ENCODE results near the gene XG. TPM values are rescaled to one million over a fixed set of nuclear protein-coding genes. Genes with fewer than 3 reads are reported as not detected.
"Not testable (repeated sequence)": the region's sequence is repeated elsewhere in the genome, so short reads cannot be mapped to it uniquely, and the experiment has no call there.

Gene XG
- total RNA-seq, 4 donors from 2014 or later = 0.76 TPM; not detected in 3

DNA sequence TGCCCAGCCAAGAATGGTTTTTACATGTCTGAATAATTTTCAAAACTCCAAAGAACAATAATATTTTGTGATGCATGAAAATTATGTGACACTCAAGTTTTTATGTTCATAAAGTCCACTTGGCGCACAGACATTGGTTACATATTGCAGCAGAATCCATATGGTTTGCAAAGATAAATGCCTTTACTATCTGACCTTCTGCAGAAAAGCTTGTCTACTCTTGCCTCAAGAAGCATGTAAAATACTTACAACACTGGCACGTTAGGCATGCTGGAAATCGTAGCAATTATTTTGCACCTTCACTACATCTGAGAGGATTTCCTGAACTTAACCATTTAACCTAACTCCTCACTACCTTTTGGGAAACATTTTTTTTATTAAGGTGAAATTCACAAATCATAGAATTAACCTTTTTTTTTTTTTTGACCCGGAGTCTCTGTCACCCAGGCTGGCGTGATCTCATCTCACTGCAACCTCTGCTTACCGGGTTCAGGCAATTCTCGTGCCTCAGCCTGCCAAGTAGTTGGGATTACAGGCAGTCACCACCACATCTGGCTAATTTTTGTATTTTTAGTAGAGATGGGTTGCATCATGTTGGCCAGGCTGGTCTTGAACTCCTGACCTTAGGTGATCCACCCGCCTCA lies 3.5 kb upstream of the XG start:
- Histone ChIP-seq H3K27ac (no peak overlapping the region), H3K4me1 (no peaks in the 10 kb centered on the region), H3K36me3 (no peaks in the 10 kb centered on the region), H3K27me3 (no peaks in the 10 kb centered on the region), H3K9me3 (no peaks in the 10 kb centered on the region), H3K4me3 (no peak overlapping the region)
- DNase-seq = no peak
- TF ChIP-seq, protein P1, sequence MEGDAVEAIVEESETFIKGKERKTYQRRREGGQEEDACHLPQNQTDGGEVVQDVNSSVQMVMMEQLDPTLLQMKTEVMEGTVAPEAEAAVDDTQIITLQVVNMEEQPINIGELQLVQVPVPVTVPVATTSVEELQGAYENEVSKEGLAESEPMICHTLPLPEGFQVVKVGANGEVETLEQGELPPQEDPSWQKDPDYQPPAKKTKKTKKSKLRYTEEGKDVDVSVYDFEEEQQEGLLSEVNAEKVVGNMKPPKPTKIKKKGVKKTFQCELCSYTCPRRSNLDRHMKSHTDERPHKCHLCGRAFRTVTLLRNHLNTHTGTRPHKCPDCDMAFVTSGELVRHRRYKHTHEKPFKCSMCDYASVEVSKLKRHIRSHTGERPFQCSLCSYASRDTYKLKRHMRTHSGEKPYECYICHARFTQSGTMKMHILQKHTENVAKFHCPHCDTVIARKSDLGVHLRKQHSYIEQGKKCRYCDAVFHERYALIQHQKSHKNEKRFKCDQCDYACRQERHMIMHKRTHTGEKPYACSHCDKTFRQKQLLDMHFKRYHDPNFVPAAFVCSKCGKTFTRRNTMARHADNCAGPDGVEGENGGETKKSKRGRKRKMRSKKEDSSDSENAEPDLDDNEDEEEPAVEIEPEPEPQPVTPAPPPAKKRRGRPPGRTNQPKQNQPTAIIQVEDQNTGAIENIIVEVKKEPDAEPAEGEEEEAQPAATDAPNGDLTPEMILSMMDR (IDR thresholded peaks at IDR 0.05) = no peak
- intact Hi-C loops (cut with DNase I; ENCODE audit: low total_unique reads) = no loop called here

DNA sequence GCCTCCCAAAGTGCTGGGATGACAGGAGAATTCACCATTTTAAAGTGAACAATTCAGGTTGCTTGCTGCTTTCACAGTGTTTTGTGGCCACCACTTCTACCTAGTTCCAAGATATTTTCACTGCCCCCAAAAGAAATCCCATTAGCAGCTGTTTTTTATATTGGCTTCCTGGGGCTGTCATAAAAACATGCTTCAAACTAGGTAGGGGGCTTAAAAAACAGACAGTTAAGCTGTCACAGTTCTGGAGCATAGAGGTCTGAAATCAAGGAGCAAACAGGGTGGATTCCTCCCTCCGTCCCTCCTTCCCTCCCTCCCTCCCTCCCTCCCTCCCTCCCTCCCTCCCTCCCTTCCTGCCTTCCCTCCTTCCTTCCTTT lies 3.0 kb upstream of the XG start:
- Histone ChIP-seq H3K4me3 (no peak overlapping the region), H3K9me3 (no peaks in the 10 kb centered on the region), H3K36me3 (no peaks in the 10 kb centered on the region), H3K4me1 (no peaks in the 10 kb centered on the region), H3K27me3 (no peaks in the 10 kb centered on the region), H3K27ac (no peak overlapping the region)
- TF ChIP-seq POLR2A (IDR thresholded peaks at IDR 0.05) = no peak
- TF ChIP-seq, protein P1 (IDR thresholded peaks at IDR 0.05) = no peak
- intact Hi-C loops (cut with DNase I; ENCODE audit: low total_unique reads) = no loop called here
- no peak for DNase-seq

DNA sequence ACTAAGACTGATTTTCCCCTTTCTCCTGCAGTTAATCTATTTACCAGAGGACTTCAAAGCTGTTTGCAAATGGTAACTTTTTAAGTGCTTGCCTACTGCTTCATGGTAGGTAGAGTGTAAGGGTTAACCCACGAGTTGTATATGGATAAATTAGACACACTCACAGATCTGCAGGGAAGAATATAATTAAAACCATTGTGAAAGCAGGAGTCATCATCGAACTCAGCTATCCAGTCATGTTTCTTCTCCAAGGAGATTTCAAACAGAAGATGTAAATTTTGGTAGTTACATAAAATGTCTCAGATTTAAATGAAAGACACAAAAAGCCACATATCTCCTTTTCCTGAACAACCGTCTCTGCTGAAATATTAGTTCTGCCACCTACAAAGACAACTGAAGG lies 549 bp upstream of the XG start:
- H3K27me3 ChIP-seq = no peaks in the 10 kb centered on the region
- intact Hi-C loops (cut with DNase I; ENCODE audit: low total_unique reads) = no loop called here
- H3K4me3 ChIP-seq = no peak overlapping the region
- no peak overlapping the region for H3K27ac ChIP-seq
- H3K36me3 ChIP-seq = no peaks in the 10 kb centered on the region
- no peaks in the 10 kb centered on the region for H3K4me1 ChIP-seq
- H3K9me3 ChIP-seq = no peaks in the 10 kb centered on the region
- DNase-seq = no peak
- TF ChIP-seq, protein P1 (IDR thresholded peaks at IDR 0.05) = no peak
- TF ChIP-seq POLR2A (IDR thresholded peaks at IDR 0.05) = no peak

DNA sequence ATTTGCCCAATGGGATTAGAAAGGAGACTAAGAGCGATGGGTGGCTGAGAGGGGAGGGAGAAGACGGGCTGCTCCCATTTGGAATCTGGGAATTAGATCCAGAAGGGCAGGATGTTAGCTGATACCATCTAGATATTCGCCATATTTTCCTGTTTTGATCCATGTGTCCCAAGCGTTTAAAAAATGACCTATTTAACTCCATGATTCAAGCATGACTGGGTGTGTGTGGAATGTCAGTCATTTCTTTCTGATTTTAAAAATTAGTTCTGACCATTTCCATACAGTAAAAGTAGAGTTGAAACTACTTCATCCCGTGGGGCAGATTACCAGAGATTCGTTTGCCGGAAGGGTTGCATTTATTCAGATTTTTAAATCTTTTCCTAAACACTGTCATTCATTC lies 601 bp downstream of the XG start:
- H3K36me3 ChIP-seq; intact Hi-C loops (cut with DNase I; ENCODE audit: low total_unique reads); H3K9me3 ChIP-seq; H3K4me3 ChIP-seq; H3K27me3 ChIP-seq; H3K4me1 ChIP-seq; DNase-seq; H3K27ac ChIP-seq: not testable (repeated sequence)

DNA sequence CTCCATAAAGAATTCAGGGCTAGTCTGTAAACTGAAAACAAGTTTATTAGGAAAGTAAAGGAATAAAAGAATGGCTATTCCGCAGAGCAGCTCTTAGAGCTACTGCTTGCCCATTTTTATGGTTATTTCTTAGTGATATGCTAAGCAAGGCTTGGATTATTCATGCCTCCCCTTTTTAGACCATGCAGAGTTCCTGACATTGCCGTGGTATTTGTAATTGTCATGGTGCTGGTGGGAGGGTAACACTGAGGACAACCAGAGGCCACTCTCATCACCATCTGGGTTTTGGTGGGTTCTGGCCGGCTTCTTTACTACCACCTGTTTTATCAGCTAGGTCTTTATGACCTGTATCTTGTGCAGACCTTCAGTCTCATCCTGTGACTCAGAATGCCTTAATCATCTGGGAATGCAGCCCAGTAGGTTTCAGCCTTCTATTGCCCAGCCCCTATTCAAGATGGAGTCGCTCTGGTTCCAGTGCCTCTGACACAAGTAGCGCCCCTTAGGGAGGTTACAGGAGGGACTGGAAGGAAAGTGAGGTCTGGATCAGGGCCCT lies 3.4 kb downstream of the XG start:
- H3K4me3 ChIP-seq; H3K4me1 ChIP-seq; DNase-seq; intact Hi-C loops (cut with DNase I; ENCODE audit: low total_unique reads); H3K27ac ChIP-seq; H3K27me3 ChIP-seq; H3K36me3 ChIP-seq; H3K9me3 ChIP-seq: not testable (repeated sequence)

DNA sequence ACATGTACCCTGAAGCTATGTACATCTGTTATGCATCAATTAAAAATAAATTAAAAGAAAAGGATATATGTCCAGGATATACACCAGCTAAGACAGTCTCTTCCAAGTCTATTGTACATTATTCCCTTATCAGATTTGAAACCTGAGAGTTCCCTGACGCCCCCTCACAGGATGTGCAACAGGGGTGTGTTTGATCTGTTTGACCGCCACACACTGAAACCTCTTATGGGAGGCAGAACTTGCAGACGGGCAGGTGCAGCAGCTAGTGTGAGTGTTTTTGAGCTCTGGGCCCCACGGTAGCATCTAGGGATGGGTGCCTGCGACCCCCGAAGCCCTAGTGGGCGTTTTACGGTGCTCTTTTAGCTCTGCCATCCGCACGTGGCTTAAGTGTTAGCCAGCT lies 4.7 kb downstream of the XG start:
- no peaks in the 10 kb centered on the region for H3K9me3 ChIP-seq
- no peak for DNase-seq
- intact Hi-C loops (cut with DNase I; ENCODE audit: low total_unique reads) = no loop called here
- H3K27ac ChIP-seq = no peak overlapping the region
- H3K36me3 ChIP-seq = no peaks in the 10 kb centered on the region
- H3K4me3 ChIP-seq = no peak overlapping the region
- no peaks in the 10 kb centered on the region for H3K27me3 ChIP-seq
- no peak for TF ChIP-seq POLR2A (IDR thresholded peaks at IDR 0.05)
- TF ChIP-seq, protein P1 (IDR thresholded peaks at IDR 0.05) = no peak
- no peaks in the 10 kb centered on the region for H3K4me1 ChIP-seq
